Smooth muscle cell (in vitro differentiated cells): Measurements from ENCODE around the gene CLIP2. TPM values are rescaled to one million over a fixed set of nuclear protein-coding genes. Genes with fewer than 3 reads are reported as not detected.
"Not testable (repeated sequence)": the region's sequence is repeated elsewhere in the genome, so short reads cannot be mapped to it uniquely, and the experiment has no call there.

Source experiments
- DNase-seq: peaks from one replicate; lab custom pipeline; 2025; ENCODE audit not compliant: unreplicated experiment; lab: John Stamatoyannopoulos, UW
- H2AFZ ChIP-seq: fragments of 200-600 bp; sonication (generic); 2 replicates; pipeline ENCODE4 v1.6.0; 2016; ENCODE audit warnings: antibody characterized with exemption, low read depth, mild to moderate bottlenecking
- H3F3A ChIP-seq: fragments of 200-600 bp; sonication (generic); 2 replicates; pipeline ENCODE4 v1.6.0; 2017; ENCODE audit warnings: antibody characterized with exemption, low read depth
- H3K27ac ChIP-seq: fragments of 200-600 bp; sonication (generic); 2 replicates; pipeline ENCODE4 v1.5.1; 2016; ENCODE audit warnings: low read depth, mild to moderate bottlenecking
- H3K27me3 ChIP-seq: fragments of 200-600 bp; sonication (generic); 2 replicates; pipeline ENCODE4 v1.6.1; 2016; ENCODE audit warnings: low read depth, mild to moderate bottlenecking
- H3K36me3 ChIP-seq: fragments of 200-600 bp; sonication (generic); 2 replicates; pipeline ENCODE4 v1.5.1; 2016; ENCODE audit warnings: low read depth
- H3K4me1 ChIP-seq: fragments of 200-600 bp; sonication (generic); 2 replicates; pipeline ENCODE4 v1.5.1; 2016; ENCODE audit warnings: low read depth
- H3K4me2 ChIP-seq: fragments of 200-600 bp; sonication (generic); 2 replicates; pipeline ENCODE4 v1.6.0; 2016; ENCODE audit warnings: mild to moderate bottlenecking
- H3K4me3 ChIP-seq: fragments of 200-600 bp; sonication (generic); 2 replicates; pipeline ENCODE4 v1.5.1; 2016; ENCODE audit warnings: mild to moderate bottlenecking
- H3K79me2 ChIP-seq: fragments of 200-600 bp; sonication (generic); 2 replicates; pipeline ENCODE4 v1.6.0; 2016; ENCODE audit warnings: low read depth, mild to moderate bottlenecking
- H3K9ac ChIP-seq: fragments of 200-600 bp; sonication (generic); 2 replicates; pipeline ENCODE4 v1.6.0; 2016; ENCODE audit warnings: low read depth
- H3K9me3 ChIP-seq: fragments of 200-600 bp; sonication (generic); replicated peaks from 2 replicates; pipeline ENCODE4 v1.5.1; 2016; ENCODE audit warnings: low read depth
- H4K20me1 ChIP-seq: fragments of 200-600 bp; sonication (generic); 2 replicates; pipeline ENCODE4 v1.6.0; 2016; ENCODE audit warnings: low read depth
- WGBS: methylation state at CpG from one replicate; pipeline ENCODE4 v1.1.7; 2016; ENCODE audit warnings: low lambda C conversion rate; 5-methylcytosine and 5-hydroxymethylcytosine counted together
- polyA plus RNA-seq: library from polyadenylated mRNA; unstranded; fragments of >200 nt; fragmentation: Nextera tagmentation; extraction: Ambion mirVana; gene quantifications from 2 replicates; pipeline ENCODE4 v1.2.1, GENCODE V29; 2016
- total RNA-seq: library from RNA; depleted of rRNA; stranded (reverse); fragments of >200 nt; gene quantifications from 2 replicates; pipeline ENCODE4 v1.2.3, GENCODE V29; 2014
- TF ChIP-seq, protein P1 (sequence below): fragments of 200-600 bp; sonication (generic); IDR thresholded peaks from 2 replicates; pipeline ENCODE4 v1.5.1; 2017; ENCODE audit warnings: borderline replicate concordance, mild to moderate bottlenecking, antibody characterized with exemption; ENCODE audit not compliant: insufficient read depth, poor library complexity, severe bottlenecking

CLIP2 gene
- total and polyA plus RNA-seq, 2 experiments from 2014 or later = 12.1 to 23.3 TPM

GRCh38 chr7:74424291-74424880 is 135.2 kb downstream of the CLIP2 start:
- no peak overlapping the region for H3K4me2 ChIP-seq
- WGBS = 93% methylated on average over 10 of the region's 10 CpGs
- no peaks in the 10 kb centered on the region for H3F3A ChIP-seq
- no peak for DNase-seq
- H3K27ac ChIP-seq = no peak overlapping the region
- no peaks in the 10 kb centered on the region for H3K36me3 ChIP-seq
- H3K4me1 ChIP-seq = peaks cover 3% of the 10 kb centered on the region
- H3K4me3 ChIP-seq = no peak overlapping the region
- H3K79me2 ChIP-seq = no peaks in the 10 kb centered on the region
- no peaks in the 10 kb centered on the region for H3K27me3 ChIP-seq
- H4K20me1 ChIP-seq = no peaks in the 10 kb centered on the region
- no peak overlapping the region for H3K9ac ChIP-seq
- no peaks in the 10 kb centered on the region for H3K9me3 ChIP-seq
- no peak overlapping the region for H2AFZ ChIP-seq
- TF ChIP-seq, protein P1, sequence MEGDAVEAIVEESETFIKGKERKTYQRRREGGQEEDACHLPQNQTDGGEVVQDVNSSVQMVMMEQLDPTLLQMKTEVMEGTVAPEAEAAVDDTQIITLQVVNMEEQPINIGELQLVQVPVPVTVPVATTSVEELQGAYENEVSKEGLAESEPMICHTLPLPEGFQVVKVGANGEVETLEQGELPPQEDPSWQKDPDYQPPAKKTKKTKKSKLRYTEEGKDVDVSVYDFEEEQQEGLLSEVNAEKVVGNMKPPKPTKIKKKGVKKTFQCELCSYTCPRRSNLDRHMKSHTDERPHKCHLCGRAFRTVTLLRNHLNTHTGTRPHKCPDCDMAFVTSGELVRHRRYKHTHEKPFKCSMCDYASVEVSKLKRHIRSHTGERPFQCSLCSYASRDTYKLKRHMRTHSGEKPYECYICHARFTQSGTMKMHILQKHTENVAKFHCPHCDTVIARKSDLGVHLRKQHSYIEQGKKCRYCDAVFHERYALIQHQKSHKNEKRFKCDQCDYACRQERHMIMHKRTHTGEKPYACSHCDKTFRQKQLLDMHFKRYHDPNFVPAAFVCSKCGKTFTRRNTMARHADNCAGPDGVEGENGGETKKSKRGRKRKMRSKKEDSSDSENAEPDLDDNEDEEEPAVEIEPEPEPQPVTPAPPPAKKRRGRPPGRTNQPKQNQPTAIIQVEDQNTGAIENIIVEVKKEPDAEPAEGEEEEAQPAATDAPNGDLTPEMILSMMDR = no peak

GRCh38 chr7:74428023-74428422 is 138.8 kb downstream of the CLIP2 start:
- peaks cover 5% of the 10 kb centered on the region for H3K4me1 ChIP-seq
- H3K79me2 ChIP-seq = no peaks in the 10 kb centered on the region
- H3K9ac ChIP-seq = no peak overlapping the region
- H3K9me3 ChIP-seq = no peaks in the 10 kb centered on the region
- H3K27me3 ChIP-seq = no peaks in the 10 kb centered on the region
- no peaks in the 10 kb centered on the region for H4K20me1 ChIP-seq
- no peak overlapping the region for H3K27ac ChIP-seq
- no peak for DNase-seq
- H3F3A ChIP-seq = no peaks in the 10 kb centered on the region
- H2AFZ ChIP-seq = no peak overlapping the region
- no peak overlapping the region for H3K4me2 ChIP-seq
- H3K4me3 ChIP-seq = no peak overlapping the region
- H3K36me3 ChIP-seq = no peaks in the 10 kb centered on the region
- TF ChIP-seq, protein P1 = no peak
- 86% methylated on average over 4 of the region's 4 CpGs for WGBS

- H3K27ac ChIP-seq = no peak overlapping the region
- no peak for DNase-seq
Observed at GRCh38 chr7:74429153-74429747, 140.0 kb downstream of the CLIP2 start.

DNA sequence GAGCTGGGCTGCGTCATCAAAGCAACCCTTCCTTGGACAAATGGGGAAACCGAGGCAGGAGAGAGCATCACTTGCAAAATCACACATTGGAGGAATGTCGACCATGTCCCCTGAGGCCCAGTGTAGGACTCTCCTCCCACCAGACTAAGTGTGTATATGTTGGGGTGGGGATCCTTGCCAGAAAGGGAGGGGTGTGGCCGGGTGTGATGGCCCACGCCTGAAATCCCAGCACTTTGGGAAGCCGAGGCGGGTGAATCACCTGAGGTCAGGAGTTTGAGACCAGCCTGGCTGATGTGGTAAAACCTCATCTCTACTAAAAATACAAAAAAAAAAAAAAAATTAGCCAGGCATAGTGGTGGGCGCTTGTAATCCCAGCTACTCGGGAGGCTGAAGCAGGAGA is 141.2 kb downstream of the CLIP2 start:
- H2AFZ ChIP-seq, H3K9me3 ChIP-seq, H3K4me1 ChIP-seq, DNase-seq, H3K27me3 ChIP-seq, H3F3A ChIP-seq, H3K36me3 ChIP-seq, H3K4me3 ChIP-seq, H3K27ac ChIP-seq, H3K4me2 ChIP-seq, H3K9ac ChIP-seq, H4K20me1 ChIP-seq, H3K79me2 ChIP-seq: not testable (repeated sequence)
- 85% methylated on average over 9 of the region's 9 CpGs for WGBS

More at GRCh38 chr7:74429153-74429747, 140.0 kb downstream of the CLIP2 start:
- no peaks in the 10 kb centered on the region for H3K79me2 ChIP-seq
- peaks cover 5% of the 10 kb centered on the region for H3K4me1 ChIP-seq
- H3F3A ChIP-seq = no peaks in the 10 kb centered on the region
- 32% methylated on average over 17 of the region's 17 CpGs for WGBS
- H4K20me1 ChIP-seq = no peaks in the 10 kb centered on the region
- no peaks in the 10 kb centered on the region for H3K36me3 ChIP-seq
- no peak overlapping the region for H3K4me2 ChIP-seq
- no peak overlapping the region for H3K9ac ChIP-seq
- H3K4me3 ChIP-seq = no peak overlapping the region
- no peak overlapping the region for H2AFZ ChIP-seq
- TF ChIP-seq, protein P1 = no peak
- H3K27me3 ChIP-seq = no peaks in the 10 kb centered on the region
- H3K9me3 ChIP-seq = no peaks in the 10 kb centered on the region
